IPS-11a (cell line): ENCODE measurements around the gene IFT81.
"Not testable (repeated sequence)": the region's sequence is repeated elsewhere in the genome, so short reads cannot be mapped to it uniquely, and the experiment has no call there.

Source experiments
- H3K4me3 ChIP-seq: one replicate; pipeline ENCODE4 v1.5.1; 2013; ENCODE audit warnings: low read depth, low read length, control low read depth

IFT81 gene

DNA sequence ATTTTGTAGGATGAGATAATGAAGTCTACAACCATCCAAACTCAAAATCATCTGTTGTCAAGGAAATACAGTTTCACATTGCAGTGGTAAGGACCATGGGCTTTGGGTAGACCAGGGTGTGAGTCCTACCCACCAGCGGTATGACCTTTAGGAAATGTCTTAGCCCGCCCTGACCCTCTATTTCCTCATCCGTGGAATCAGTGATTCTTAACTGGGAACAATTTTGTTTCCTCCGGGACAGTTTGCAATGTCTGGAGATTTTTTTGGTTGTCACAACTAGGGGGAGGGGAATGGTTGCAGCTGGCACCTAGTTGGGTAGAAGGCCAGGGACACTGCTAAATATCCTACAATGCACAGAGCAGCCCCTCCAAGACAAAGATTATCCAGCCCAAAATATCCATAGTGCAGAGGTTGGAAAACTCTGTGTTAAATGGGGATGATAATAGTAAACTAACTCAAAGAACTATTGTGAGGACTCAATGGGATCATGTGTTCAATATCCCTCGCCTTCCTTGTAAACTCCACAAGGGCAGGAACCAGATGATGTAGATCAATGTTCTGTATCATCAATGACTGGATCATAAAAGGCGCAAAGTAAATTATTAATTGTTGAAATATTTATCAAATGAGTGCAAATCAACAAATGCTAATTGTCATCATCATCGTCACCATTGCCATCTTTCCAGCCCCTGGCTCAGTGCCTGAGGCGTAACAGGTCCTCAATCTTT, 15.7 kb upstream of the IFT81 start:
- H3K4me3 ChIP-seq, result no peak overlapping the region

DNA sequence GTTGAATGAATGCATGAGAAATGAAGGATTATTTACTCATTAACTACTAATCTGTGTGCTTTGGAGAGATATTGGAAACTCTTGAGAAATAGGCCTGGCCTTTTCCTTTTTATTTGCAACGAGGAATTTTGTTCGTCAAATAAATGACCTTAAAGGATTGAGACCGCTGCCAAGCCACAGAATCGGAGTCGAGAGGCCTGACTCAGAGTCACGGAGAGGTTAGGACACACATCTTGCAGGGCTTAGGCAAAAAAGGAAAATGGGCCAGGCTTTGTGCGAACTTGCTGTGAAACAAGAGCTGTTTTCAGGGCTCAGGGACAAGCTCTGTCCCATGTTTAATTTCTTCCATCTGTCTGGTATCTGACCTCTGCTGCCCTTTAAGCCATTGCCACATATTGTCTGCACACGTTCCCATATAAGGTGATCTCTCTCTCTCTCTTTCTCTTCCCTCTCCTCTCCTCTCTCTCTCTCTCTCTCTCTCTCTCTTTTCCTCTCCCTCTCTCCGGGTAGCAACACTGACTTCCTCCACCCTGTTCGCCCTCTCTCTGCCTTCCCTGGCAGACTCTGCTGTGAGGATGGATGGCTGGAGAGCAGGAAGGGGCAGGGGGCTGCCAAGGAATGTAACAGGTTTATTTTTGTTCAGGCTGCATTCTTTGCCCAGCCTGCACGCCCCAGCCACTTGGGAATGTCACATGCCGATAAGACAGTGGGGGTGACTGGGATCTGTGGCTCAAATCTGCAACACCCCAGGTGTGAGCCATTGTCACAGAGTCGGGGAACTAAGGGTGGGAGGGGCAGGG, 14.9 kb upstream of the IFT81 start:
- no peak overlapping the region for H3K4me3 ChIP-seq

DNA sequence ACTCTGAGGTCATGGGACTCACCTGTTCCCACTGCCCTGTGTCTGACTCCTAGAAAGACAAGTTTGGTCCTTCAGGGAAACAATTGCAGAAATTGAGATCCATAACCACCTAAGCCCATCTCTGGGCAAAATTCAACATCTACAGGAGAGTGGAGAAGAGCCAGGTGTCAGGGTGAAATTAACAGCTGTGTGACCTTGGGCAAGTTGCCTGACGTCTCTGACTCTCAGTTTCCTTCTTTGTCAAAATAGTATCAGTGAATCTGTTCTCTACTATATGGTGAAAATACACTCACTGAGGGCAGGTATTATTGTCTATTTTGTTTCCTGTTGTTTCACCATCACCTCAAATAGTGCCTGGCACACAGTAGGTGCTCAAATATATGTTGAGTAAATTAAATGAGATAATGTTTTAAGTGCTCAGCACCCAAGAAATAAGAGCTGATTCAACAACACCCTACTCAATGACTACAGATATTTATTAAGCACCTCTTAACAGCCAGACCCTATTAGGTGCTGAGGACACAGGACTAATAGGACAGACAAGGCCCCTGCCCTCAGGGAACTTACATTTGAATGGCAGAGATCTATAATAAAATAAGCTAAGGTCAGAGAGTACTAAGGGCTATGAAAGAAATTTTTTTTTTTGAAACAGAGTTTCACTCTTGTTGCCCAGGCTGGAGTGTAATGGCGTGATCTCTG, 14.2 kb upstream of the IFT81 start:
- H3K4me3 ChIP-seq, result no peak overlapping the region

DNA sequence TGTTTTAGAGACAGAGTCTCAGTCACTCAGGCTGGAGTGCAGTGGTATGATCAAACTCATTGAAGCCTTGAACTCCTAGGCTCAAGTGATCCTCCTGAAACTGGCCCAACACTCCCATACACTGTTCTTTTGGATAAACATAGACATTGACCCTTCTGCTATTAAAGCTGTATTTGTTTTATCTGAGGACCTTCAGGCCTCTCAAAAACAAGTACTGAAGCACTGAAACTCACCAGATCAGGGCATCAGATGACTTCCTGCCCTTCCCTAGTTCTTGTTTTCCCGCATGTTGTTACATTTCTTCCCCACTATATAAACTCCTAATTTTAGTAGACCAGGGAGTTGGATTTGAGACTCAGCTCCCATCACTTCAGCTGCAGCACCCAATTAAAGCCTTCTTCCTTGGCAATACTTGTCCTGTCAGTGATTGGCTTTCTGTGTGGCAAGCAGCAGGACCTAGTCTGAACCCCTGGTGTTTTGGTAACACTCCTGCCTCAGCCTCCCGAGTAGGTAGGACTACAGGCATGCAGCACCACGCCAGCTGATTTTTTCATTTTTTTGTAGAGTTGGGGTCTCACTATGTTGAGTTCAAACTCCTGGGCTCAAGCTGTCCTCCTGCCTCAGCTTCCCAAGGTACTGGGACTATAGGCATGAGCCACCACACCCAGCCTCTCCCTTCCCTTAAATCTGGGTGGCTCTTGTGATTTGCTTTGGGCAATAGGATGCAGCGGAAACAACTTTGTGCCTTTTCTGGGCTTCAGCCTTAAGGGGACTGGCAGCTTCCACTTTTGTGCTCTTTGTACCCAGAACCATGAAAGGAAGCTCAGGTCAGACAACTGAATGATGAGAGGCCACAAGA, 12.5 kb upstream of the IFT81 start:
- no peak overlapping the region for H3K4me3 ChIP-seq

DNA sequence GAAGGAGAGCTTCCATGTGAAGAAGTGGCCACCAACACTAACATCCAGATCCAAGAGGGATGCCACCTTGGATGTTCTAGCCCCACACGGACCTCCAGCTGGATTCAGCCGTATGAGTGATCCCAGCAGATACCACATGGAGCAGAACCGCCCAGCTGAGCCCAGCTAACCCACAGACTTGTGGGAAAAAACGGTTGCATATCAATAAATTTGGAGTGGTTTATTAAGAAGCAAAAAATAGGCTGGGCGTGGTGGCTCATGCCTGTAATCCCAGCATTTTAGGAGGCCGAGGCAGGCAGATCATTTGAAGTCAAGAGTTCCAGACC, 11.9 kb upstream of the IFT81 start:
- no peak overlapping the region for H3K4me3 ChIP-seq

DNA sequence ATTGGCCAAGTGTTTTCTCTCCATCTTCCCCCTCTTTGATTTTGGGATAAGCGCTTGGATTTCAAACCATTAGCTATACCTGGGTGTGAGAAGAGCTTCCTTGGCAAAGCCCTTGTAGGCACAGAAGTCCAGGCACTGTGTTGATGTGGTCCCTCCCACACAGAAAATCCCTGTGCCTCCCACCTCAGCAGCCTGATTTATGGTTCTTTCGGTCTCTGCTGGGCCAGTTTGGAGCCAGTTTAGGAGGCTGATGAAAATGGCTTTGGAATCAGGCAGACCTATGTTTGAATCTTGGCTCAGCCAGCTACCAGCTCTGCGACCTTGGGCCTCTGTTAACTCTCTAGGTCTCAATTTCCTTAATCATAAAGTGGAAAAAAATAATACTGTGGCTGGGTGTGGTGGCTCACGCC, 9.6 kb upstream of the IFT81 start:
- H3K4me3 ChIP-seq, result no peak overlapping the region

DNA sequence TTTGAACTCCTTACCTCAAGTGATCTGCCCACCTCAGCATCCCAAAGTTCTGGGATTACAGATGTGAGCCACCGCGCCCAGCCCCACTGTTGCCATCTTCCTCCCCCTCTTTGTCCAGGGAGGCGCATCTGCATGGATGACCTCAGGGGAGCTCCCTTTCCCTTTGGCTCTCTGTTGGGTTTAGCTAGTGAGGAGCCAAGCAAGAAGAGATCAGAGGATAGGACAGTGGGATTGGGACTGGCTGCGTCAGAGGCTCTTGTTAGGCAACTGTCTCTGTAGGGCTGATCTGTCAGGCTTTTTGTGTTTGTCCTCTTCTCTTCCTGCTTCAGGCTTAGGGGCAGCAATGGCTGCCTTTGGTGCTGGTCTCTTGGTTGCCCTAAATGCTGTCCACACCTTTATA, 8.5 kb upstream of the IFT81 start:
- H3K4me3 ChIP-seq, result no peak overlapping the region

DNA sequence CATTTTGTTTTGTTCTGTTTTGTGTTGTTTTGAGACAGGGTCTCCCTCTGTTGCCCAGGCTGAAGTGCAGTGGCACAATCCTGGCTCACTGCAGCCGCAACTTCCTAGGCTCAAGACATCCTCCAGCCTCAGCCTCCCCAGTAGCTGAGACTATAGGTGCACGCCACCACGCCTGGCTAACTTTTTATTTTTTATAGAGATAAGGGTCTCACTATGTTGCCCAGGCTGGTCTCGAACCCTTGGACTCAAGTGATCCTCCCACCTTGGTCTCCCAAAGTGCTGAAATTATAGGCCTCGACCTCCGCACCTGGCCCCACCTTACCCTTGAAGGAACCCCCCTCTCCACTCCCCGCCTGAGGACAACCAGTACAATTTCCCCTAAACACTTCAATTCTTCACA, 7.5 kb upstream of the IFT81 start:
- no peak overlapping the region for H3K4me3 ChIP-seq

DNA sequence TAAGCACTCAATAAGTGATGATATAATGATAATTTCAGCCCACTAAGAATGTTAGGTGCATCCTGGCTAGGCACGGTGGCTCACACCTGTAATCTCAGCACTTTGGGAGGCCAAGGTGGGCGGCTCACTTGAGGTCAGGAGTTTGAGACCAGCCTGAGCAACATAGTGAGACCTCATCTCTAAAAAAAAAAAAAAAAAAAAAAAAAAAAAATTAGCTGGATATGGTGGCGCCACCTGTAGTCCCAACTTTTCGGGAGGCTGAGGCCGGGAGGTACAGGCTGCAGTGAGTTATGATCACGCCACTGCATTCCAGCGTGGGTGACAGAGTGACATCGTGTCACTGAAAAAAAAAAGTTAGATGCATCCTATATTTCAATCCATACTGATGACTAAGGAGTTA, 6.9 kb upstream of the IFT81 start:
- H3K4me3 ChIP-seq, result not testable (repeated sequence)

DNA sequence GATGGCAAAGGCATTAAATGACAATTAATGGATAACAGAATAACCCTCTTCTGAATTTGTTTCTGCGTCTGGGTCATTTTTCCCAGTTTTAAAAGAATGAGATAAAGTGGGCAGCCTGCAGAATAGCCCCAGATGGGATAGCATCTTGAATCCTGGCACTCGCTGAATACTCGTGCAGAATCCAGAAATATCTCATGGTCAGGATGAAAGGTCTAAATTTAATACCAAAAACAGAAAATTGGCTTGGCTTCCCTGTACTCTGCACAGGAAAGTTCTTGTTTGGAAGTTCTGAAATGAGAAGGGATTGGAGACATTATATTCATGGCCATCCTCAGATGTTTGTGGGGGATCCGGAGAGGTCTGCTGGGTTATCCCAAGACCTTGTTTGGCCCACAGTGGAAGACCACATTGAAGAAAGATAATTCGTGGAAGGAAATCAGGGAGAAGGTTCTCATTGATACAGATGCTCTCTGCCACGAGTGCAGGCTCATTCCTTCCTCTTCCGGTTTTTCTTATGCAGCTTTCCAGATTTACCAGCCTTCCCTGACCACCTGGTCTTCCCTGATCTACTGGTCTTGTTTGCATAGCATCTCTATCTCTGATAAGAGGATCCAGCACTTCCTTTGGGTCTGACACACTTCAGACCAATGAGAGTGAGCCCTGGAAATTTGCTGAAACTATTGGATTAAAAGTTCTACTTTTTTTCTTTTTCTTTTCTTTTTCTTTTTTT, 6.0 kb upstream of the IFT81 start:
- H3K4me3 ChIP-seq, result no peak overlapping the region

DNA sequence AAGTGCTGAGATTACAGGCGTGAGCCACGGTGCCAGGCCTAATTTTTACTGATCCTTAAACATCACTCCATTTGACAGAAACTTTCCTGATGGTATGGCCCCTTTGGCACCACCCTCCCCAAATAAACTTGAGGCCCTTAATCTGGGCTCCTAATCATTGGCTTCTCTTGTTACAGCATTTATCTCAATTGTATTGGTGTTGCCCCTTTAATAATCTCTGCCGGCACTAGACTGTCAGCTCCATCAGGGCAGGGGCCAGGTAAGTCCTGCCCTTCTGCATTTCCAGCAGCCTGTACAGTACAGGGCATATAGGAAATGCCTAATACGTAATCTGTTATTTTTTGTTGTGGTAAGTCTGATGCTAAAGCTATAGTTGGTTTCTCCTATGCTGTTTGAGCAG, 1.2 kb upstream of the IFT81 start:
- no peak overlapping the region for H3K4me3 ChIP-seq

DNA sequence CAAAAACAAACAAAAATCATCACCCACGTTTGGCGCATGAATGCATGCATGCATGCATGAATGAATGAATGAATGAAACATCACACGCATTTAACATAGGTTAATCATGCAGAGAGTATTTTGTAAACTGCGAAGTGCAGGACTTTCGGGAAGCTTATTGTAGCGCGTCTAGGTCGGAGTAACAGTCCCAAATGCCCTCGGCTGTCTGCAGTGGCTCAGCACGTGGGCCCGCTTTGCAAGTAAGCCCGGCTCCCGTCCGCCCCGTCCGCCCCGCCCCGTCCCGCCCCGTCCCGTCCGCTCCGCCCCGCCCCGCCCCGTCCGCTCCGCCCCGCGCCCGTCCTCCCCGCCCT, 263 bp upstream of the IFT81 start:
- no peak overlapping the region for H3K4me3 ChIP-seq

DNA sequence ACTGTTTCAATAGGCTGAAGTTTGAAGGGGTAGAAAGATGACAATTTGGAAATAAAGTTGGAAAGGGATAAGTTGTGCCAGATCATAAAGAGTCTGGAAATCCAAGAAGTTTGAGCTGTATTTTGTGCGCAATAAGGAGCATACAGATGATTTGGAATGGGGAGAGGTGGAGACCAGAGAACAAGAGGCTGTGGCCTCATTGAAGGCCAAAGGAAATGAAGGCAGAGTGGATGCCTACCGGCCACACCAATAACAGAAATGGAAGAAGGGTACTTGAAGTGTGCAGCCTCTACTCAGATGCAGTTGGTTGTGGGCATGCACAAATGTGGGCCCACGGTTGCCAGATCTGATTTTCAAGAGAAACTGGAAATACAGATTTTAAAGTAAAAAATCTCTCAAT, 2.4 kb downstream of the IFT81 start:
- no peak overlapping the region for H3K4me3 ChIP-seq

DNA sequence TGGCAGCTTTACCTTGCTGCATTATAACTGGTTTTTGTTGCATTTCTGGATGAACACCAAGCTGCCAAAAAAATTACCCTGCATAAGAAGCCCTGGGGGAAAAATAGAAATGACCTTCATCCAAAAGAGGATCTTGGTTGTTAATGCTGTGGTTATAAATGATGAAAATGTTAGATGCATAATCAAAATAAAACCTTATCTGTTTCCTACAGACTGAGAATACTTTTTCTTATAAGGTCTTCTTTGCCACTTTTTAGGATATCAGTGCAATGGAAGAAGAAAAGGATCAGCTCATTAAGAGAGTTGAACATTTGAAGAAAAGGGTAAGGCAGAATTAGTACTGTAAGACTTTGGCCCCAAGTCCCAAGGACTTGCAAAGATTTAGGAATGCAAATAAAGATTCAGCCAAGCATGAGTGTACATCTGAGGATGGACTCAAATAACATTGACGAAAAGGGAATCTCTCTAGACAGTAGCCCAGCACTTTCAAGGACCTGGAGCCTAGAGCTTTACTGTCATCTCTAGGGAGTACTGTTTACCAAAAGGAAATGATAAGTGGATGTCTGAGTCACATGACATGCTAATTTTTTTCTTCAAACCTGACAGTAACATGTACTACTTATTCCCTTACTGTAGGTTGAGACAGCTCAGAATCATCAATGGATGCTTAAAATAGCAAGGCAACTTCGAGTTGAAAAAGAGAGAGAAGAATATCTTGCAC, 10.7 kb downstream of the IFT81 start:
- H3K4me3 ChIP-seq, result no peak overlapping the region

DNA sequence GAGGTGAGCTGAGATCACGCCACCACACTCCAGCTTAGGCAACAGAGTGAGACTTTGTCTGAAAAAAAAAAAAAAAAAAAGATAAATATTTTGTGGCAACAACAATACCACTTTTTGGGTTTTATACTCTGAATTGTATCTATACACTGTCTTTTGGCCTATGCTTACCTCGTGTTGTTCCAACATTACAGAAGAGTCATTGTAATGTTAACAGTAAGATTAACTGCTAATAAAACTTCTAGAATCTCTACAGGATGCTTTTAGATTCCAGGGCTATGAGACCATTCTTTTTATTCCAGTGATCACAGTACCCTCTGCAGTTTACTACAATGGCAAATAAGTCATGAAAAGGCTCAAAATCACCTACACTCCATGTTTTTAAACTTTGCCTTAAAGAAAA, 11.6 kb downstream of the IFT81 start:
- no peak overlapping the region for H3K4me3 ChIP-seq

DNA sequence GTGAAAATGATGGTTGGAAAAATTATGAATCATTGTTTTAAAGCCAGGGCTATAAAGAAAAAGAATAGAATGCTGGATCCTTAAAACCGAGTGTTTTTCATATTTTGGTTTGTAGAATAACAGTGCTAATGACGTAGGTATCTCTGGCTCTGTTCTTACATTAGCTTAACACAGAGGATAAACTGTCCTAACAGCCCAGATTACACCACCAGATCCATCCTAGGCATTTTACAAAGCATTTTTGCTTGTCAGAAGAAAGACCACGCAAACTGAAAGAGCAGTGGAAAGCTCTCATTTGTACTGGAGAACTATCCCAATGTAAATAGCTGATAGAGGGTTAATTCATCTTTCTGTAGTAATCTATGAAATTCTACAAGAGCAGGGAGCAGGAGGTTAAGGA, 13.6 kb downstream of the IFT81 start:
- no peak overlapping the region for H3K4me3 ChIP-seq

DNA sequence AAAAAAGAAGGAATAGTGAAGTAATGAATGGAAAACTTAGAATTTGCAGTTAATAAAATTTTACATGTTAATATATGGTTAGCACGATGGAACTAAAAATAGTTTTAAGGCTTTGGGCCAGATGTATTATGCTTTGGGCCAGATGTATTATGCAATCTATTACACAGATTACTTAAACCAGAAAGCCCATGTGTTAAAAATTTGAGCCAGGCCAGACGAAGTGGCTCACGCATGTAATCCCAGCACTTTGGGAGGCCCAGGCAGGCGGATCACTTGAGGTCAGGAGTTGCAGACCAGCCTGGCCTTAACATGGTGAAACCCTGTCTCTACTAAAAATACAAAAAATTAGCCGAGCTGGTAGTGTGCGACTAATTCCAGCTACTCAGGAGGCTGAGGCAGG, 17.2 kb downstream of the IFT81 start:
- H3K4me3 ChIP-seq, result no peak overlapping the region

DNA sequence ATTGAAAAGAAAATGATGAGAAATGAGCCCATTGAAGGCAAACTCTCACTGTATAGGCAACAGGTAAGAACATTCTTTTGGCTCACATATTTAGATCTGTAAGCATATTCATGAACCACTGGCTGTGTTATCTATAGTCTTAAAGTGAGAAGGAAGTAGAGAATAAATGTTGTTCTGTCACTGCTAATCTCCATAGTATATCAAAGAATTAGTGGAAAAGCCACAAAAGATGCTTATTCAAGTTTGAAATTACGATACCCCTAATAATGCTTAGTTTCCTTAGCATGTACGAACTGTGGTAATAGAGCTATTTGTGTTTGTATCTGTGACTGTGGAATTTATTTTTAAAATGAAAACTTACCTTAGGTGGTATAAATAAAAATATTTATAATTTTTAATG, 22.8 kb downstream of the IFT81 start:
- H3K4me3 ChIP-seq, result no peak overlapping the region

DNA sequence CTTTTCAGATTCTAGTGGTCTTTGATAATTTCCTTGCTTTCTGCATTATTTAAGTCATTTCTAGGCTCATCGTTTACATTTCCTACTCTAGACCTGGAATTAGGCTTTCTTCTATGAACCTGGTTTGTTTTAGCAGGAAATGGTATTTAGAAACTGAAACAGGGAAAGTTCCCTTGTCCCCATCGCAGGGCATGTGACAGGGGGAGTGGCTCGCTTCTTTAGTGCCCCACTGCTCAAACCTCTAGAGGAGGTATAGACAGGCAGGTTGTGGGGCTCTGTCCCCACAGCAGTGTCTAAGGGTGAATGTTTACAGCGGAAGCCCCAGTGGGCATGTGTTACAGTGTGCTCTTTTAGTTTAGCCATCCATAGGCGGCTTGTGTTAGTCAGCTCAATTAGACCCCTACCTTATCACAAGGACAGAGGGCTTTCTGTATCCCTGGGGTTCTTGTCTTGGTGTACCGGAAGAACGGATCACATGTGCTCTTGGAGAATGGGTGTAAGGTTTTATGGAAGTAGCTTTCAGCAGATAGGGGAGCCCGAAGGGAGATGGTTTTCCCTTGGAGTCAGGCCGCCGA, 25.0 kb downstream of the IFT81 start:
- no peak overlapping the region for H3K4me3 ChIP-seq

DNA sequence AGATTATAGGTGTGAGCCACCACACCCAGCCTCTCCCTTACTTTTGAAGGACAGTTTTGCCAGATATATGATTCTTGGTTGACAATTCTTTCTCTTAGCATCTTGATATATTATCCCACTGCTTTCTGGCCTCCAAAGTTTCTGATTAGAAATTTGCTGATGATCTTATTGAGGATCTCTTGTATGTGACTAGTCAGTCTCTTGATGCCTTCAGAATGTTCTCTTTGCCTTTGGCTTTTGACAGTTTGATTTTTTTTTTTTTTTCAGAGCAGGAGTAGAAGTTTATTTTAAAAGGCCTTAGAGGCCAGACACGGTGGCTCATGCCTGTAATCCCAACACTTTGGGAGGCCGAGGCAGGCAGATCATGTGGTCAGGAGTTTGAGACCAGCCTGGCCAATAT, 32.6 kb downstream of the IFT81 start:
- H3K4me3 ChIP-seq, result no peak overlapping the region
